Tibial nerve (tissue), 4 donors: ENCODE results near the gene CELF6. TPM values are rescaled to one million over a fixed set of nuclear protein-coding genes. Genes with fewer than 3 reads are reported as not detected.

Experiments
- DNase-seq, 2 donors: peaks; one replicate each; pipeline ENCODE4 v3.0.0-alpha.2; 2019; ENCODE audit warnings: low spot score in 2 of 2
- H3K27ac ChIP-seq, 4 donors: fragments of 200-600 bp; sonication (generic) in 3 of 4; one replicate each; pipeline ENCODE4 v1.5.1; 2017 to 2019; ENCODE audit warnings: mild to moderate bottlenecking in 1 of 4
- H3K27me3 ChIP-seq, 2 donors: fragments of 200-600 bp; sonication (generic) in 1 of 2; one replicate each; pipeline versions ENCODE4 v1.5.1 to v1.6.0; 2017 to 2019
- H3K36me3 ChIP-seq, 3 donors: fragments of 200-600 bp; sonication (generic); one replicate each; pipeline ENCODE4 v1.5.1; 2018 to 2019
- H3K4me1 ChIP-seq, 4 donors: fragments of 200-600 bp; sonication (generic) in 3 of 4; one replicate each; pipeline ENCODE4 v1.5.1; 2017 to 2019
- H3K4me3 ChIP-seq, 4 donors: fragments of 200-600 bp; sonication (generic) in 3 of 4; one replicate each; pipeline ENCODE4 v1.5.1; 2017 to 2019; ENCODE audit warnings: mild to moderate bottlenecking in 1 of 4, moderate library complexity in 1 of 4
- H3K9me3 ChIP-seq, 4 donors: fragments of 200-600 bp; sonication (generic) in 3 of 4; one replicate each; pipeline ENCODE4 v1.5.1; 2017 to 2019
- CTCF ChIP-seq, 5 experiments: fragments of 200-600 bp in 3 of 5; fragments of 450-650 bp in 2 of 5; sonication (generic) in 3 of 5; IDR thresholded peaks; one replicate each; pipeline ENCODE4 v1.5.1; 2016 to 2019; ENCODE audit warnings: antibody characterized with exemption in 5 of 5, mild to moderate bottlenecking in 3 of 5, moderate library complexity in 2 of 5
- EP300 ChIP-seq, 2 donors: sonication (generic); formaldehyde crosslinking; IDR thresholded peaks; one replicate each; pipeline ENCODE4 v1.6.1; 2017; ENCODE audit warnings: antibody characterized with exemption in 2 of 2, mild to moderate bottlenecking in 1 of 2
- POLR2A ChIP-seq, 2 donors: fragments of 450-650 bp; IDR thresholded peaks; one replicate each; pipeline ENCODE4 v1.6.1; 2017; ENCODE audit warnings: antibody characterized with exemption in 2 of 2, mild to moderate bottlenecking in 2 of 2, moderate library complexity in 2 of 2
- WGBS, 2 donors: methylation state at CpG; one replicate each; pipeline ENCODE4 v1.1.5; 2018; 5-methylcytosine and 5-hydroxymethylcytosine counted together
- total RNA-seq, 4 donors: library from RNA; depleted of rRNA; stranded (reverse); fragments of >200 nt; gene quantifications; one replicate each; pipeline ENCODE4 v1.1.0, GENCODE V29; 2016

Gene CELF6
- total RNA-seq, 4 donors from 2014 or later, result 6.0 to 10.4 (median 7.4) TPM

GRCh38 chr15:72265031-72265430 lies 54.9 kb downstream of the CELF6 start:
- 90 to 97% methylated on average over 5 of the region's 5 CpGs for whole genome bisulfite sequencing, 2 donors
- TF ChIP-seq POLR2A (IDR thresholded peaks at IDR 0.05) (no peak), CTCF (IDR thresholded peaks at IDR 0.05) (no peak), EP300 (IDR thresholded peaks at IDR 0.05) (no peak)
- Histone ChIP-seq H3K4me3 (no peak overlapping the region), H3K27me3 (no peaks in the 10 kb centered on the region), H3K27ac (no peak overlapping the region), H3K4me1 (peaks cover 0 to 7% (median under 1%) of the 10 kb centered on the region in 4 donors), H3K36me3 (peaks cover 6 to 98% (median 33%) of the 10 kb centered on the region in 3 donors), H3K9me3 (no peaks in the 10 kb centered on the region)
- no peak for DNase-seq

GRCh38 chr15:72252663-72253299 lies 67.2 kb downstream of the CELF6 start:
- Histone ChIP-seq H3K36me3 (peaks cover 5 to 100% (median 23%) of the 10 kb centered on the region in 3 donors), H3K27me3 (no peaks in the 10 kb centered on the region), H3K4me3 (no peak overlapping the region), H3K9me3 (no peaks in the 10 kb centered on the region), H3K27ac (no peak overlapping the region), H3K4me1 (no peaks in the 10 kb centered on the region)
- no peak for DNase-seq
- 94 to 95% methylated on average over 10 of the region's 10 CpGs for WGBS, 2 donors
- no peak for TF ChIP-seq POLR2A (IDR thresholded peaks at IDR 0.05)
- TF ChIP-seq CTCF (IDR thresholded peaks at IDR 0.05), result no peak
- no peak for TF ChIP-seq EP300 (IDR thresholded peaks at IDR 0.05)

GRCh38 chr15:72249142-72249810 lies 70.7 kb downstream of the CELF6 start:
- TF ChIP-seq EP300 (IDR thresholded peaks at IDR 0.05) (no peak), CTCF (IDR thresholded peaks at IDR 0.05) (no peak), POLR2A (IDR thresholded peaks at IDR 0.05) (no peak)
- H3K36me3 ChIP-seq, result peaks cover 5 to 100% (median 13%) of the 10 kb centered on the region in 3 donors

GRCh38 chr15:72248514-72248913 lies 71.4 kb downstream of the CELF6 start:
- no peak for DNase-seq
- TF ChIP-seq CTCF (IDR thresholded peaks at IDR 0.05), result no peak
- Histone ChIP-seq H3K4me3 (no peak overlapping the region), H3K27ac (no peak overlapping the region), H3K36me3 (peaks cover 5 to 100% (median 10%) of the 10 kb centered on the region in 3 donors), H3K4me1 (no peaks in the 10 kb centered on the region), H3K27me3 (no peaks in the 10 kb centered on the region), H3K9me3 (no peaks in the 10 kb centered on the region)
- 89 to 100% methylated on average over 1 of the region's 1 CpG for WGBS, 2 donors

More at GRCh38 chr15:72249142-72249810, 70.7 kb downstream of the CELF6 start:
- Histone ChIP-seq H3K9me3 (no peaks in the 10 kb centered on the region), H3K4me1 (no peaks in the 10 kb centered on the region), H3K4me3 (no peak overlapping the region), H3K27ac (no peak overlapping the region), H3K27me3 (no peaks in the 10 kb centered on the region)
- WGBS, 2 donors, result 78 to 87% methylated on average over 3 of the region's 3 CpGs
- DNase-seq, result no peak

GRCh38 chr15:72242775-72243370 lies 77.1 kb downstream of the CELF6 start:
- H3K36me3 ChIP-seq, result peaks cover 0 to 85% (median 6%) of the 10 kb centered on the region in 3 donors
- H3K9me3 ChIP-seq, result no peaks in the 10 kb centered on the region
- H3K27me3 ChIP-seq, result no peaks in the 10 kb centered on the region
- peaks cover 0 to 3% (median 1%) of the 10 kb centered on the region in 4 donors for H3K4me1 ChIP-seq
- H3K4me3 ChIP-seq, result no peak overlapping the region
- 52 to 55% methylated on average over 2 of the region's 2 CpGs for WGBS, 2 donors
- no peak overlapping the region for H3K27ac ChIP-seq
- no peak for TF ChIP-seq EP300 (IDR thresholded peaks at IDR 0.05)
- no peak for TF ChIP-seq POLR2A (IDR thresholded peaks at IDR 0.05)
- no peak for TF ChIP-seq CTCF (IDR thresholded peaks at IDR 0.05)
- DNase-seq, result no peak
